Measurements from ENCODE around the gene GYPC.

Gene GYPC

DNA sequence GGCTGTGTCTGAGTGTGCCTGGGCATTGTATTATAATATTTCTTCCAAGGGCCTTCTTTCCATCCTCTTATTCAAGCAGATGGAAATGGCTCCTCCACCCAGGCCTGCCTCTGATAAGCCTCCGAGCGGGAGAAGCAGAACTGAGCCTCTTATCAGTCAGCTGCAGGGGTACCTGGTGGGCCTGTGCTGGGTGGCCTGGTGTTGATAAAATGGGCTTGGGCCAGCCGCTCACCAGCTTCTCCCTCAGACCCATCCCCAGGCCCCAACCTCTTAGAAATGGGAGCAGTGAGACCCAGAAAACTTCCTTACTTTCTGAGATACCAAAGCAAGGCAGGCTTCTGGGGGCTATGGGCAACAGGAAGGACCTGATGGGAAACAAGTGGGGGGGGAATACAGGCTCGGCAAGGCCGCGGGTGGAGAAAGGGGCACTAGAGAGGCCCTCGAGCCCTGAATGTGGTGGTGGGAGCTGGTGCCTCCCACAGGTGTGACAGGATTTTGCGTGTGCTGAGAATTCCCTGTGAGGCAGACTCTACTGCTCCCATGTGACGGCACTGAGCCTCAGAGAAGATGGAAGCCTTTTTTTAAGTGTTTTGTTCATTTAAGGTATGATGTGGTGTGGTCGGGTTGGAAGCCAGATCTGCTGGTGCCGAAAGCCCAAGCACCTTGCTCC is 18.3 kb downstream of the GYPC start:
- no peak overlapping the region for H3K4me3 ChIP-seq (ENCODE audit: low read depth in 1 of 2, low read length in 2 of 2)
- H3K4me1 ChIP-seq (ENCODE audit: control insufficient read depth in 1 of 2, insufficient read depth in 2 of 2, low read length in 2 of 2): peaks cover 0 to 16% of the 10 kb centered on the region in 2 donors
- H3K9me3 ChIP-seq (ENCODE audit: control insufficient read depth in 1 of 2, low read length in 2 of 2): peaks cover 5 to 8% of the 10 kb centered on the region in 2 donors
- no peaks in the 10 kb centered on the region for H3K27me3 ChIP-seq (ENCODE audit: low read depth, low read length)
- H3K27ac ChIP-seq (ENCODE audit: low read length): no peak overlapping the region
- H3K36me3 ChIP-seq (ENCODE audit: control insufficient read depth in 1 of 2, insufficient read depth in 2 of 2, low read length in 2 of 2): peaks cover 0 to 6% of the 10 kb centered on the region in 2 donors

DNA sequence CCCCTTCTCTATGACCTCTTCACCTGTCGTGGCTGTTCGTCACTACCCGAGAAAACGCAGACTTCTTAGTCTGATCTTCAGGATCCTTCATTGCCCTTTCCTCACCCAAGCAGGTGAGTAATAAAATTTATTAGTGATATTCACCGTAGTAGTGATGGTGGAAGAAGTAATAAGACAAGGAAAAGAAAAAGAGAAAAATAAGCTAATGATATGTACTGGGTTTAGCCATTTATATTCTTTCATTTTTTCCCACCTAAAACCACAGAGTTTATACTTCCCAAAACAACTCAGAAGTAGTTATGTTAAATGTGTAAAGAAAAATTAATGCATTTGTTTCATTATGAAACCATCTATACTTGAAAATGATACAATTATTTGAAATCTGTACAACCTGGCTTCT is 19.7 kb downstream of the GYPC start:
- H3K36me3 ChIP-seq (ENCODE audit: control insufficient read depth in 1 of 2, insufficient read depth in 2 of 2, low read length in 2 of 2): peaks cover 4 to 6% of the 10 kb centered on the region in 2 donors
- H3K4me3 ChIP-seq (ENCODE audit: low read depth in 1 of 2, low read length in 2 of 2): no peak overlapping the region
- peaks cover 0 to 7% of the 10 kb centered on the region in 2 donors for H3K4me1 ChIP-seq (ENCODE audit: control insufficient read depth in 1 of 2, insufficient read depth in 2 of 2, low read length in 2 of 2)
- no peaks in the 10 kb centered on the region for H3K27me3 ChIP-seq (ENCODE audit: low read depth, low read length)
- H3K9me3 ChIP-seq (ENCODE audit: control insufficient read depth in 1 of 2, low read length in 2 of 2): peaks cover 5 to 8% of the 10 kb centered on the region in 2 donors
- no peak overlapping the region for H3K27ac ChIP-seq (ENCODE audit: low read length)

DNA sequence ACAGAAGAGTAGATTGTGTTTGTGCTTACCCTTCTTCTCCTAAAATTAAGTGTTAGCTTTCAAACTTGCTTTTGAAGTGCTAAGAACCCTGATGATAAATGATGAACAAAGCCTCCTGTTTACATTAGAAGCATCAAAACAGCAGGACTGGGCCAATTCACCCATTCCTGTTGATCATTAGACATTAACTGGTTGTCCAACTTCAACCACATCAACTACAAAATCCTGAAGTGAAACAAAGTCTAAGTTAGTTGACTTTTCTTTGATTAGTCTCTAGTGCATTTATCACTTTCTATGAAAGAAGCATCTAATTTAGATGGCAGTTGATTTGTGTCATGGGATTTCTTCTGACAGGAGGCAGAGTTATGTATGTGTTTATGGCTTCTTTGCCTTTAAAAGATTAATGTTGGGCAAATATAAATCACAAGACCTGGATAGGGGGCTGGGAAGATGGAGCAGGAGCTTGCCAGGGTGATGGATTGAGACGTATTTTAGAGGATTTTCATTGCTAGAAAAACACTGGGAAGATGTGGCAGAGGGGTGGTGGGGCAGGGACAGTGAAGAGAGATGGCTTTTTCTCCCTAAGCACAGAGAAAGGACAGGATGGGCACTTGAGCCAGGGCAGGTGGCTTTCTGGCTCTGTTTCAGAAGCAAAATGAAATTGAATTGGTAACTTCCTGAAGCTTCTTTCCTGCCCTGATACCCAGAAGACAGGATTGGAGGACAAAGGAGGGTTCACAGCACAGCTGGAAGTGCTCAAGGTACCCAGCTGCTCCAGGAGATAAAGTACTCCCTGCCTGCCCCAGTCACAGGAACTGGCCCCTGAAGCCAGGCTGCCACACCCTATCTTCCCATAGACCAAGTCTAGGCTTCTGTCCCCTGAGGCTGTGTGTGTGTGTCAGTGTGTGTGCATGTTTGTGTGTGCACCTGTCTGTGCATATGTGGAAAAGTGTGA is 20.5 kb downstream of the GYPC start:
- H3K4me3 ChIP-seq (ENCODE audit: low read depth in 1 of 2, low read length in 2 of 2): no peak overlapping the region
- H3K27me3 ChIP-seq (ENCODE audit: low read depth, low read length): no peaks in the 10 kb centered on the region
- H3K36me3 ChIP-seq (ENCODE audit: control insufficient read depth in 1 of 2, insufficient read depth in 2 of 2, low read length in 2 of 2): peaks cover 4 to 6% of the 10 kb centered on the region in 2 donors
- H3K4me1 ChIP-seq (ENCODE audit: control insufficient read depth in 1 of 2, insufficient read depth in 2 of 2, low read length in 2 of 2): peaks cover 0 to 7% of the 10 kb centered on the region in 2 donors
- H3K9me3 ChIP-seq (ENCODE audit: control insufficient read depth in 1 of 2, low read length in 2 of 2): peaks cover 5 to 8% of the 10 kb centered on the region in 2 donors
- no peak overlapping the region for H3K27ac ChIP-seq (ENCODE audit: low read length)

DNA sequence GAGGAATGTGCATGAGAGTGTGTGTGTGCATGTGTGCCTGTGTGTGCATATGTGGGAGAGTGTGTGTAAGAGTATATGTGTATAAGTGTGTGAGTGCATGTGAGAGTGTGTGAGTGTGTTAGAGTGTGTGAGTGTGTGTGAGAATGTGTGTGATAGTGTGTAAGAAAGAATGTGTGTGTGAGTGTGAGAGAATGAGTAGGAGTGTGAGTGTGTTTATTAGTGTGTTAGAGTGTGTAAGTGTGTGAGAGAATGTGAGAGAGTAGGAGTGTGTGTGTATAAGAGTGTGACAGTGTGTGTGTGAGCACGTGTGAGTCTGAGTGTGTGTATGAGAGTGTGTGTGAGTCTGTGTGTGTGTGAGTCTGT is 21.2 kb downstream of the GYPC start:
- H3K27ac ChIP-seq (ENCODE audit: low read length): no peak overlapping the region
- no peak overlapping the region for H3K4me3 ChIP-seq (ENCODE audit: low read depth in 1 of 2, low read length in 2 of 2)
- H3K9me3 ChIP-seq (ENCODE audit: control insufficient read depth in 1 of 2, low read length in 2 of 2): peaks cover 5 to 8% of the 10 kb centered on the region in 2 donors
- H3K27me3 ChIP-seq (ENCODE audit: low read depth, low read length): no peaks in the 10 kb centered on the region
- H3K36me3 ChIP-seq (ENCODE audit: control insufficient read depth in 1 of 2, insufficient read depth in 2 of 2, low read length in 2 of 2): peaks cover 6 to 9% of the 10 kb centered on the region in 2 donors
- peaks cover 0 to 12% of the 10 kb centered on the region in 2 donors for H3K4me1 ChIP-seq (ENCODE audit: control insufficient read depth in 1 of 2, insufficient read depth in 2 of 2, low read length in 2 of 2)

DNA sequence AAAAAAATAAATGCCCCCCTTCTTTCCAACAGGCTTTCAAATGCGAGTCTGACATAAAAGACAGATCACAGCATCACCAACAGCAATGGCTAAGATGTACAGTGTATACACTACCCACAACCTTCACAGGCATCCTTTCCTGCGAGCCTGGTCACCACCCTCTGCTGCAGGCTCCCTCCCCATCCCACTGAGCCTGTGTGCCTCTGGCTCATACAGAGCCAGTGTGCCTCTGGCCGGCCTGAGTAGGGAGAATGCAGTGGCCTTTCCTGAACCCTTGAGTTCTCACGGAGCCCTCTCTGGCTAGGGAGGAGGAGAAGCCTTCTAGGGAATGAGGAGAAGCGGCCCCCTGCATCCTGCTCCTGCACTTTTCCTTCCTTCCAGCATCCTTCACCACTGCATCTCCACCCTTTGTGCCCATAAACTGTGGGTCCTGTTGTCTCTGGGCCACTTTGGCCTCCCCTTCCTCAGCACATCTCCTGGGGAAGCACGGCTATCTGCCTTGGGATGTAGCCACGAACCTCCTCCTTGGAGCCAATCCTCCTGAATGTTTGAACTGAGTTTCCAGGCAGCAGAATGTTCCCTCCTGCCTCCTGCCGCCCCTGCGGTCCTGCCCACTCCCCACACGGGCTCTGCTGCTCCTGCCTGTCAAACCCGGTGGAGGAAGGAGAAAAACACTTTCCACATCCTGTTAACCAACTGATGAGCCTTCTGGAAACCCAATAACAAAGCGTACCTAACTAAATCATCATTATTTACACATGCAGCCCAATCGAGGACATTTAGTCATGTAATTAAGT is 22.5 kb downstream of the GYPC start:
- Histone ChIP-seq H3K9me3 (ENCODE audit: control insufficient read depth in 1 of 2, low read length in 2 of 2) (peaks cover 5 to 8% of the 10 kb centered on the region in 2 donors), H3K36me3 (ENCODE audit: control insufficient read depth in 1 of 2, insufficient read depth in 2 of 2, low read length in 2 of 2) (peaks cover 2 to 15% of the 10 kb centered on the region in 2 donors), H3K4me1 (ENCODE audit: control insufficient read depth in 1 of 2, insufficient read depth in 2 of 2, low read length in 2 of 2) (peaks cover 0 to 12% of the 10 kb centered on the region in 2 donors), H3K4me3 (ENCODE audit: low read depth in 1 of 2, low read length in 2 of 2) (no peak overlapping the region), H3K27ac (ENCODE audit: low read length) (no peak overlapping the region), H3K27me3 (ENCODE audit: low read depth, low read length) (no peaks in the 10 kb centered on the region)

DNA sequence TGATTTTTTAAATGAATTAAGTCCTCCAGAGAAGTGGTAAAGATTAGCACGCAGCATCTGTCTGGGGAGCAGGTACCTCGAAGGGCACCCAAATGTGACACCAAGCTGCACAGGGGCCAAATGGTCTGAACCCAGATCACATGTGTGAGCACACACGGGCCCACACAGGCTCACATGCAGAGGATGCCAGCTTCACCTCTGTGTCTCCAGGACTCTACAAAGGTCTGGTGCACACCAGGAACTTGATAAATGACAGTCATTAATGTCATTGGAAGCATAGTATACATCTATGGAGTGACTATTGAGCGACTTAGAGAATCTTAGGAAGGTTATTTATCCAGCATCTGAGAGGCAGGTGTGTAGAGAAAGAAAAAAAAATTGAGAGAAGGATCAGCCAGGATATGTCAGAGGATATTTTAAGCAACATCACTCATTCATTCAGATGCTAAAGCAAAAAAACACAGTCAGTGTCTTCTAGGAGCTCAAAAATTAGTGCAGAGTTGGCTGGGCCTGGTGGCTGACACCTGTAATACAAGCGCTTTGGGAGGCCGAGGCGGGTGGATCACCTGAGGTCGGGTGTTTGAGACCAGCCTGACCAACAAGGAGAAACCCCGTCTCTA is 23.2 kb downstream of the GYPC start:
- Histone ChIP-seq H3K27me3 (ENCODE audit: low read depth, low read length) (no peaks in the 10 kb centered on the region), H3K4me1 (ENCODE audit: control insufficient read depth in 1 of 2, insufficient read depth in 2 of 2, low read length in 2 of 2) (peaks cover 0 to 12% of the 10 kb centered on the region in 2 donors), H3K27ac (ENCODE audit: low read length) (no peak overlapping the region), H3K4me3 (ENCODE audit: low read depth in 1 of 2, low read length in 2 of 2) (no peak overlapping the region), H3K36me3 (ENCODE audit: control insufficient read depth in 1 of 2, insufficient read depth in 2 of 2, low read length in 2 of 2) (peaks cover 9 to 18% of the 10 kb centered on the region in 2 donors), H3K9me3 (ENCODE audit: control insufficient read depth in 1 of 2, low read length in 2 of 2) (peaks cover 5 to 8% of the 10 kb centered on the region in 2 donors)

DNA sequence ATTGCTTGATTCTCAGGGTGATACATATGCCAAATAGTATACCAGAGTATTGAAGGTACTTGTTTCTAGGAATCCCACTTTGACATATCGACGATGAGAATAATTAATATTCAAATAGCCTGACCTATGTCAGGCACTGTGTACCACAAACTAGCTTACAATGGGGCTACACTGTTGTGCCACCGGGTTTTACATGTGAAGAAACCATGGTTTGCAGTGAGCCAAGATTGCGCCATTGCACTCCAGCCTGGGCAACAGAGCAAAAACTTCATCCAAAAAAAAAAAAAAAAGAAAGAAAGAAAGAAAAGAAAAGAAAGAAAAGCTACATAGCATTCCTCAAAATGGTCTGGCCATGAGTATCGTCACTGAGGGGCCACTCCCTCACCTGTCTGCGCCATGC is 25.5 kb downstream of the GYPC start:
- Histone ChIP-seq H3K27ac (ENCODE audit: low read length) (no peak overlapping the region), H3K4me3 (ENCODE audit: low read depth in 1 of 2, low read length in 2 of 2) (no peak overlapping the region), H3K9me3 (ENCODE audit: control insufficient read depth in 1 of 2, low read length in 2 of 2) (no peaks in the 10 kb centered on the region), H3K36me3 (ENCODE audit: control insufficient read depth in 1 of 2, insufficient read depth in 2 of 2, low read length in 2 of 2) (peaks cover 14 to 34% of the 10 kb centered on the region in 2 donors), H3K27me3 (ENCODE audit: low read depth, low read length) (no peaks in the 10 kb centered on the region), H3K4me1 (ENCODE audit: control insufficient read depth in 1 of 2, insufficient read depth in 2 of 2, low read length in 2 of 2) (peaks cover 0 to 12% of the 10 kb centered on the region in 2 donors)

DNA sequence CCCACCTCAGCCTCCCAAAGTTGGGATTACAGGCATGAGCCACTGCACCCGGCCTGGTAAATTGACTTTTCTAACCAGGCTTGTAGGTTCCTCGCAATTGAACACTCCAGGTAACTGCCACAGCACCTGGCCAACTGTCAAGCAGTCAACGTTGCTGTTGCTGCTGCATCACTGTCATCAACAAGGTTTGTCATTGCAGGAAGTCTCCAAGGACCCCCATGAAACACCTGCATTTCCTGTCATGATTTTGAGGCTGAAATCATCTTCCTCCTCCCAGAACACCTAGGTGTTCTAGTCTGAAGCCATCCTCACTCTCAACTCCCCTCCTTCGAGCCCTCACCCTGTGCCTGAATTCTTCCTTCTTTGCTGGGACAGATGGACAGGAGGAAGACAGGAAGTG is 29.7 kb downstream of the GYPC start:
- Histone ChIP-seq H3K4me3 (ENCODE audit: low read depth in 1 of 2, low read length in 2 of 2) (no peak overlapping the region), H3K4me1 (ENCODE audit: control insufficient read depth in 1 of 2, insufficient read depth in 2 of 2, low read length in 2 of 2) (peaks cover 0 to 10% of the 10 kb centered on the region in 2 donors), H3K27ac (ENCODE audit: low read length) (no peak overlapping the region), H3K36me3 (ENCODE audit: control insufficient read depth in 1 of 2, insufficient read depth in 2 of 2, low read length in 2 of 2) (peaks cover 14 to 36% of the 10 kb centered on the region in 2 donors), H3K9me3 (ENCODE audit: control insufficient read depth in 1 of 2, low read length in 2 of 2) (no peaks in the 10 kb centered on the region), H3K27me3 (ENCODE audit: low read depth, low read length) (no peaks in the 10 kb centered on the region)

DNA sequence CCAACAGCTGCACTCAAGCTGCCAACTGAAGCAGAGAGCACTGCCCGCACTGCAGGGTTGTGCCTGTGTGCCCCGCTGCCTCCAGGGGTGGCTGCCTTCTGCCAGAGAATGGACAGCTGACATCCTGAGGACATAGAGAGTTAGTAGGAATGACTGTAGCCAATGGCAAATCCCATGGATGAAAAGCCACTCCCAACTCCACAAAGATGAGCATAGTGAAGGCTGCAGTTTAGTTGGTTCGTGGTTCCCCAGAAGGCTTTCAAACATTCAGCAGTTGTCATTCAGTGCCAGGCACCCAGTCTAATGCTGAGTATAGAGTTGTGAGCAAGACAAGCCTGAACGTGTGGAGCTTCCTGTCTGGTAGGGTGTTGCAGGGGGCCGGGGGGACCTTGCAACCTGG is 30.3 kb downstream of the GYPC start:
- Histone ChIP-seq H3K4me1 (ENCODE audit: control insufficient read depth in 1 of 2, insufficient read depth in 2 of 2, low read length in 2 of 2) (peaks cover 0 to 10% of the 10 kb centered on the region in 2 donors), H3K27me3 (ENCODE audit: low read depth, low read length) (no peaks in the 10 kb centered on the region), H3K27ac (ENCODE audit: low read length) (no peak overlapping the region), H3K4me3 (ENCODE audit: low read depth in 1 of 2, low read length in 2 of 2) (no peak overlapping the region), H3K9me3 (ENCODE audit: control insufficient read depth in 1 of 2, low read length in 2 of 2) (no peaks in the 10 kb centered on the region), H3K36me3 (ENCODE audit: control insufficient read depth in 1 of 2, insufficient read depth in 2 of 2, low read length in 2 of 2) (peaks cover 14 to 36% of the 10 kb centered on the region in 2 donors)

DNA sequence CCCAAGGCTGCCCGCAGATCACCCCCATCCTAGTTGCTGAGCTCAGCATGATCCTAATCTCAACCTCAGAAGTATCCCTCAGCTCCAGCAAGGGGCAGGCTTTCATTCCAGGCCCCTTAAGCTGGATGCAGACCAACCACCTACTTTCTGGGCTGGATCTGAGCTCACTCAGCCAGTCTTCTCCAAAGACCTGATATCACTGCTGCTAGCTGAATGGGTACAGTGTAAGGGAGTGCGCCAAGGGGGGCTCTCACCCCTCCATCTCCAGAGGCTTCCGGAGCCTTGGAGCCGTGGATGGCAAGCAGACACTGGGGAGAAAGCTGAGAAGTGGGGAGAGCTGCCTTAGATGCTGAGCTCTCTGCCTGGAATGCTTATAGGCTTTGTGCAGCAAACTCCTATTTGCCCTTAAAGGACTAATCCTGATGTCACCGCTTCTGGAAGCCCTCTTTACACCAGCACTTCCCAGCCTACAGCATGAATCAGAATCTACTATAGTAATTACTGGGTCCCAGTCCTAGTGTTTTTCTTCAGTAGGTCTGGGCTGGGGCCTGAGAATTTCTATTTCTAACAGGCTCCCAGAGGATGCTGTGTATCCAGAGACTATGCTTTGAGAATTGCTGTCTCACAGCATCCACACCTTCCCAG is 31.0 kb downstream of the GYPC start:
- Histone ChIP-seq H3K4me3 (ENCODE audit: low read depth in 1 of 2, low read length in 2 of 2) (no peak overlapping the region), H3K4me1 (ENCODE audit: control insufficient read depth in 1 of 2, insufficient read depth in 2 of 2, low read length in 2 of 2) (peaks cover 0 to 7% of the 10 kb centered on the region in 2 donors), H3K36me3 (ENCODE audit: control insufficient read depth in 1 of 2, insufficient read depth in 2 of 2, low read length in 2 of 2) (peaks cover 17 to 34% of the 10 kb centered on the region in 2 donors), H3K27me3 (ENCODE audit: low read depth, low read length) (no peaks in the 10 kb centered on the region), H3K27ac (ENCODE audit: low read length) (no peak overlapping the region), H3K9me3 (ENCODE audit: control insufficient read depth in 1 of 2, low read length in 2 of 2) (no peaks in the 10 kb centered on the region)

Measured in muscle layer of duodenum (tissue), 2 donors.